Mesodermal cell (in vitro differentiated cells): Measurements from ENCODE around the gene MPRIP.
"Not testable (repeated sequence)": the region's sequence is repeated elsewhere in the genome, so short reads cannot be mapped to it uniquely, and the experiment has no call there.

Experiments used
- H3K27ac ChIP-seq: 2 replicates; pipeline ENCODE4 v1.7.0; 2013; ENCODE audit warnings: mild to moderate bottlenecking, low read depth, low read length, moderate library complexity; ENCODE audit not compliant: severe bottlenecking
- H3K36me3 ChIP-seq: 2 replicates; pipeline ENCODE4 v1.7.1; 2013; ENCODE audit warnings: mild to moderate bottlenecking, low read length, moderate library complexity; ENCODE audit not compliant: control insufficient read depth, insufficient read depth
- H3K4me1 ChIP-seq: one replicate; pipeline ENCODE4 v1.7.1; 2013; ENCODE audit warnings: mild to moderate bottlenecking, low read length; ENCODE audit not compliant: insufficient read depth, control insufficient read depth, poor library complexity, severe bottlenecking
- H3K4me3 ChIP-seq: 2 replicates; pipeline ENCODE4 v1.7.0; 2013; ENCODE audit warnings: low read length, control low read depth, mild to moderate bottlenecking; ENCODE audit not compliant: insufficient read depth, poor library complexity, severe bottlenecking; ENCODE audit errors: extremely low read depth
- H3K9me3 ChIP-seq: 2 replicates; pipeline ENCODE4 v1.7.1; 2013; ENCODE audit warnings: mild to moderate bottlenecking, low read length, moderate library complexity; ENCODE audit not compliant: control insufficient read depth
- WGBS, 2 experiments: methylation state at CpG; one replicate each; pipeline ENCODE4 v1.1.5; 2013; ENCODE audit warnings: missing lambda C conversion rate in 2 of 2; ENCODE audit not compliant: insufficient coverage in 2 of 2; 5-methylcytosine and 5-hydroxymethylcytosine counted together

The MPRIP gene

GRCh38 chr17:17181666-17182597, 139.7 kb downstream of the MPRIP start:
- Histone ChIP-seq H3K4me1 (peaks cover 32% of the 10 kb centered on the region), H3K4me3 (no peak overlapping the region), H3K9me3 (no peaks in the 10 kb centered on the region), H3K27ac (no peak overlapping the region), H3K36me3 (peaks cover 75% of the 10 kb centered on the region)
- 91 to 93% methylated on average over 10 to 15 of the region's 15 CpGs for WGBS, 2 experiments

- Histone ChIP-seq H3K9me3 (no peaks in the 10 kb centered on the region), H3K4me1 (peaks cover 40% of the 10 kb centered on the region), H3K4me3 (no peak overlapping the region), H3K36me3 (peaks cover 75% of the 10 kb centered on the region), H3K27ac (no peak overlapping the region)
- 92 to 95% methylated on average over 5 to 6 of the region's 6 CpGs for WGBS, 2 experiments
These were observed 140.4 kb downstream of the MPRIP start for GRCh38 chr17:17182598-17183136.

GRCh38 chr17:17183744-17184143, 141.5 kb downstream of the MPRIP start:
- H3K27ac ChIP-seq, result peak overlapping the region; percentile 25
- WGBS, 2 experiments, result 100% methylated on average over 2 to 3 of the region's 4 CpGs

DNA sequence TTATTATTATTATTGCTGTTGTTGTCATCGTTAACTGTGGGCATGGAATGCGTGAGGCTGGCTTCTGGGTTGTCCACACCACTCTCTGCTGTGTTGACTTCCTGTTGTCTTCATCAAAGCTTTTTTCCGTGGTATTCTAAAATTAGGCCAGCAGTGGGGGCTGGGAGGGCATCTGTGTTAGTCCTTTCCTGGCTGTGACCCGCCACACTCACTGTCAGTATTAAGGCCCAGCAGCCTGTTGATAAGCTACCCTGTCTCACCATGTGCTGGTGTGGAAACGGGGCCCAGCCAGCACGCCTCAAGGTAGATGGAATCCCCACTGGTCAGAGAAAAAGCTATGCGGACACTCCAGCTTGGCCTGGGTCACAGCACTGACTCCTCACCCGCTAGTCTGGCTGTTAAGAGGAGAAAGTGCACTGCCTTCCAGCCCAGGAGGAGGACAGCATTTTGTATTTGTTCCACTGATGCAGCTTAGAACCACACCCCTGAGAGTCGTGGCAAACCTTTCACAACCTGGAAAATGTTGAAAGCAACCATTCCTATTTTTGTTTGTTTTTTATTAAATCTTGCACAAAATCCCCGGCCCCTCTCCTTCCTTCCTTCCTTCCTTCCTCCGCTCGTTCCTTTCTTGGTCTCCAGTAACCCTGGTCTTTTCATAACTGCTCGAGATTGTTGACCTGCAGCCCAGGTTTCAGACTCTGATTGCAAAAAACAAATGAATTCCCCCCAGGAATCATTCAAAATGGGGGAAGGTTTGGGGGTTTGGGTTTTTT, 142.9 kb downstream of the MPRIP start:
- not testable (repeated sequence) for H3K4me3 ChIP-seq, H3K27ac ChIP-seq, H3K9me3 ChIP-seq
- Histone ChIP-seq H3K4me1 (peaks cover 60% of the 10 kb centered on the region), H3K36me3 (peaks cover 74% of the 10 kb centered on the region)
- 90 to 92% methylated on average over 5 to 7 of the region's 13 CpGs for WGBS, 2 experiments

More at GRCh38 chr17:17183744-17184143, 141.5 kb downstream of the MPRIP start:
- Histone ChIP-seq H3K4me1 (peaks cover 48% of the 10 kb centered on the region), H3K36me3 (peaks cover 75% of the 10 kb centered on the region), H3K4me3 (no peak overlapping the region), H3K9me3 (no peaks in the 10 kb centered on the region)

- H3K4me1 ChIP-seq, result peaks cover 69% of the 10 kb centered on the region
- no peak overlapping the region for H3K4me3 ChIP-seq
- H3K27ac ChIP-seq, result no peak overlapping the region
- H3K9me3 ChIP-seq, result no peaks in the 10 kb centered on the region
- 88 to 90% methylated on average over 3 of the region's 3 CpGs for WGBS, 2 experiments
- H3K36me3 ChIP-seq, result peaks cover 66% of the 10 kb centered on the region
These were observed 143.8 kb downstream of the MPRIP start for GRCh38 chr17:17186051-17186450.

DNA sequence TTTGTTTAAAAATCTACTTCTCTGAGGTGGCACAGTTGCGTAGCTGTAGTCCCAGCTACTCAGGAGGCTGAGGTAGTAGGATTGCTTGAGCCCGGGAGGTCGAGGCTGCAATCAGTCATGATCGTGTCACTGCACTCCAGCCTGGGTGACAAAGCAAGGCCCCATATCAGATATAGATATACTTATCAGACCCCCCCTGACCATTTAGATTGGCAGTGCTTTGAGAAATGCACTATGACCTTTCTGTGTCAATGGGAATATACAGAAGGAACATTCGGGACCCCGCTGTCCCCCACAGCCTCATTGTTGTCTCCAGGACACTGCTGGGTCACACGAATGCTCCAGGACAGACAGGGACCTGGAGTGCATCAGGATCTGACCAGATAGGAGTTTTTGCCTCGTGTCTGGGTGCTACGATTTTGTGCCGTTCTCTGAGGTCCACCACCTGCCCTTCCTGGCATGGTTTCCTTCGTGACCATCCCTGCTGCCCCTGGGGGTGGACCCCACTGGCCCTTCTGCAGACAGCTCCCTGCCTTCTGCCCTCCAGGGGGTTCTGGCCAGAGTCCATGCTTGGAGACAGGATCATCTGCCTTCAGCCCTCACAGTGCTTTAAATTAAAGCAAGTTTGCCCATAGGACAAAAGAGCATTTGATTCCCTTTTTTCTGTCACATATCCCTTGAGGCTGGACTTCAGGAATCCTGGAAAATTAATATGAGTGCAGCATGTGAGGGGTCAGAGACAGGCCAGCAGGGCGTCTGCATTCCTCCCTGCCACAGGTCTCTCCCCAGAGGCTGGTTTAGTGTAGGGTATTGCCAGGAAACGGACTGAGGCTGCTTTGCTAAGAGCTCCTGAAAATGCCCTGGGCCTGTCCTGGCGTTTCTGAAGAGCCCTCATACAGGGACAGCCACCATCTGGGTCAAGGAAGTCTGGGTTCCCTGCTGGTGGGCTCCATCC, 144.6 kb downstream of the MPRIP start:
- no peaks in the 10 kb centered on the region for H3K9me3 ChIP-seq
- peaks cover 58% of the 10 kb centered on the region for H3K36me3 ChIP-seq
- H3K4me1 ChIP-seq, result peaks cover 71% of the 10 kb centered on the region
- WGBS, 2 experiments, result 89 to 90% methylated on average over 14 of the region's 14 CpGs
- no peak overlapping the region for H3K27ac ChIP-seq
- H3K4me3 ChIP-seq, result no peak overlapping the region

DNA sequence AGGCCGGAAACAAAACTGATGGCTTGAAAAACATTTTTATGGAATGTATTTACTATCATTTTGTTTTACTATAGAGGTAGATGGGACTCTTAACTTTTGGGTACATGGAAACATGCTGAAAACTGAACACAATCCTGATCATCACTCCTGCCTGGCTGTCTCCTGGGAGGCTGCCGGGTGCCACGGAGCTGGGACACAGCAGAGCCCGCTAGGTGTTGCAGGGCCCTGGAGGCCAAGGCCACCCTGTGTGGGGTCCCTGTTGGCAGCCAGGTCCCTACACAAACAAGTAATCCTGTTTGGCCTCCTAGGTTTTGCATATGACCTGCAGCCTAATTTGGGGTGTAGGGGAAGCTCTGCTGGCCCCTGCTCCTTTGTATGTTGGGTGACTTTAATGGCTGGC, 146.3 kb downstream of the MPRIP start:
- peaks cover 46% of the 10 kb centered on the region for H3K36me3 ChIP-seq
- H3K9me3 ChIP-seq, result no peaks in the 10 kb centered on the region
- H3K4me3 ChIP-seq, result no peak overlapping the region
- H3K27ac ChIP-seq, result no peak overlapping the region
- H3K4me1 ChIP-seq, result peaks cover 71% of the 10 kb centered on the region
- WGBS, 2 experiments, result 94 to 100% methylated on average over 2 to 4 of the region's 4 CpGs

GRCh38 chr17:17189559-17189958, 147.3 kb downstream of the MPRIP start:
- 58 to 61% methylated on average over 3 to 4 of the region's 4 CpGs for WGBS, 2 experiments
- peaks cover 46% of the 10 kb centered on the region for H3K36me3 ChIP-seq
- H3K27ac ChIP-seq, result peak overlapping the region; percentile 80
- no peaks in the 10 kb centered on the region for H3K9me3 ChIP-seq
- no peak overlapping the region for H3K4me3 ChIP-seq
- peaks cover 67% of the 10 kb centered on the region for H3K4me1 ChIP-seq

GRCh38 chr17:17190188-17190587, 147.9 kb downstream of the MPRIP start:
- WGBS, 2 experiments, result 86 to 98% methylated on average over 7 of the region's 7 CpGs
- Histone ChIP-seq H3K4me3 (no peak overlapping the region), H3K9me3 (no peaks in the 10 kb centered on the region), H3K4me1 (peaks cover 62% of the 10 kb centered on the region), H3K27ac (peak overlapping the region; percentile 87), H3K36me3 (peaks cover 46% of the 10 kb centered on the region)

DNA sequence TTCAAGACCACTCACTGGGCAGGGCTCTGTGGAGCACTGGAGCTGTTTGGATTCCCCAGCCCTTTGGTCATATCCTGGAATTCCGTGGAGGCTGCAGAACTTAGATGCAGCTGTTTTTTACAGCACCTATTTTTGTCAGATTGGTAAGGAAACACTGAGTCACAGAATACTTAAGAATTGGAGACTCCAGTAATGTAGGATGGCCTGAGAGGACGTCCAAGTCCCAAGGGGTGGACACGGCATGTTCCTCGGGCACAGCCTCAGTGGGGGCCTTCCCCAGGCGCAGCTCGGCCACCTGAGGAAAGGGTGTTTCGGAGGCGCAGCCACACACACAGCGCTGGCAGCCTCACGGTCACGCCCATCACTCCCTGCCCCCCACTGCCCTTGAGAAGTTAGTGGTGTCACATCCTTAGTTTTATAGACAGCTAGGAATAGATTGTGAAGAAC, 149.1 kb downstream of the MPRIP start:
- Histone ChIP-seq H3K27ac (peak overlapping the region; percentile 87), H3K9me3 (no peaks in the 10 kb centered on the region), H3K4me3 (no peak overlapping the region), H3K4me1 (peaks cover 51% of the 10 kb centered on the region), H3K36me3 (peaks cover 36% of the 10 kb centered on the region)
- 69 to 81% methylated on average over 7 to 10 of the region's 11 CpGs for WGBS, 2 experiments
